Psoas muscle (tissue), 8 donors: Measurements from ENCODE around the gene SLC5A5. TPM values are rescaled to one million over a fixed set of nuclear protein-coding genes. Genes with fewer than 3 reads are reported as not detected.
"Not testable (repeated sequence)": the region's sequence is repeated elsewhere in the genome, so short reads cannot be mapped to it uniquely, and the experiment has no call there.

Experiments
- ATAC-seq, 4 donors: fragments of 200-7000 bp; cut with Tn5 transposase; one replicate each; pipeline ENCODE4 v1.9.1; 2020; ENCODE audit warnings: moderate library complexity in 3 of 4, mild to moderate bottlenecking in 2 of 4
- DNase-seq, 2 donors: peaks; one replicate each; pipeline ENCODE4 v3.0.0-alpha.2; 2020
- H3K27ac ChIP-seq: fragments of 200-600 bp; one replicate; pipeline ENCODE4 v1.8.0; 2022
- H3K27me3 ChIP-seq, 3 donors: fragments of 200-600 bp in 1 of 3; one replicate each; pipeline versions ENCODE4 v1.6.1 to v1.8.0; 2013 to 2022; ENCODE audit warnings: low read length in 2 of 3, mild to moderate bottlenecking in 2 of 3, moderate library complexity in 1 of 3; ENCODE audit not compliant: insufficient read depth in 3 of 3
- H3K36me3 ChIP-seq, 2 donors: fragments of 200-600 bp in 1 of 2; one replicate each; pipeline versions ENCODE4 v1.6.1 to v1.8.0; 2013 to 2022; ENCODE audit warnings: low read depth in 1 of 2, mild to moderate bottlenecking in 1 of 2, moderate library complexity in 1 of 2; ENCODE audit not compliant: insufficient read depth in 1 of 2
- H3K4me1 ChIP-seq: fragments of 200-600 bp; one replicate; pipeline ENCODE4 v1.8.0; 2022
- H3K4me3 ChIP-seq: fragments of 200-600 bp; one replicate; pipeline ENCODE4 v1.8.0; 2022; ENCODE audit warnings: mild to moderate bottlenecking
- H3K9me3 ChIP-seq: fragments of 200-600 bp; one replicate; pipeline ENCODE4 v1.8.0; 2022
- CTCF ChIP-seq: fragments of 200-600 bp; IDR thresholded peaks from one replicate; pipeline ENCODE4 v1.8.0; 2022; ENCODE audit warnings: antibody characterized with exemption
- WGBS, 3 donors: extraction: QIAGEN DNeasy Blood & Tissue Kit; methylation state at CpG; one replicate each; pipeline versions ENCODE4 v1.1.6 to v1.1.7; 2013; 5-methylcytosine and 5-hydroxymethylcytosine counted together
- intact Hi-C, 2 donors: fragments of 100-400 bp; cut with DNase I; formaldehyde crosslinking; loops; one replicate each; pipeline versions ENCODE4 v1.11.0 to v1.14.2; 2022
- polyA plus RNA-seq, 3 donors: library from polyadenylated mRNA; stranded (reverse); fragments of 200-250 nt; gene quantifications; one replicate each; pipeline ENCODE4 v1.2.3, GENCODE V29; 2013
- total RNA-seq, 4 donors: library from RNA; stranded (reverse); fragmentation: NEBNext Ultra II Directional in 2 of 4; extraction: Animal tissue kit (Norgen Biotek cat#: 25700) in 2 of 4; gene quantifications; one replicate each; pipeline versions ENCODE4 v1.2.1 to v1.2.4, GENCODE V29; 2021 to 2023
- donor health status: healthy with polysubstance abuse.
- donor health status: DM: no; HTN: no; CAD: no; lungs with moderate emphysema.
- donor health status: Bipolar disorder and iron deficiency.
- donor health status: healthy.
- donor health status: DM: yes; HTN: yes; CAD: no.
- donor health status: DM: no; HTN: no; CAD: no.
- donor health status: DM: no; HTN: no; CAD: no.
- donor health status: DM: yes; HTN: yes; CAD: no.

SLC5A5 gene
- total and polyA plus RNA-seq, 7 donors: not detected

DNA sequence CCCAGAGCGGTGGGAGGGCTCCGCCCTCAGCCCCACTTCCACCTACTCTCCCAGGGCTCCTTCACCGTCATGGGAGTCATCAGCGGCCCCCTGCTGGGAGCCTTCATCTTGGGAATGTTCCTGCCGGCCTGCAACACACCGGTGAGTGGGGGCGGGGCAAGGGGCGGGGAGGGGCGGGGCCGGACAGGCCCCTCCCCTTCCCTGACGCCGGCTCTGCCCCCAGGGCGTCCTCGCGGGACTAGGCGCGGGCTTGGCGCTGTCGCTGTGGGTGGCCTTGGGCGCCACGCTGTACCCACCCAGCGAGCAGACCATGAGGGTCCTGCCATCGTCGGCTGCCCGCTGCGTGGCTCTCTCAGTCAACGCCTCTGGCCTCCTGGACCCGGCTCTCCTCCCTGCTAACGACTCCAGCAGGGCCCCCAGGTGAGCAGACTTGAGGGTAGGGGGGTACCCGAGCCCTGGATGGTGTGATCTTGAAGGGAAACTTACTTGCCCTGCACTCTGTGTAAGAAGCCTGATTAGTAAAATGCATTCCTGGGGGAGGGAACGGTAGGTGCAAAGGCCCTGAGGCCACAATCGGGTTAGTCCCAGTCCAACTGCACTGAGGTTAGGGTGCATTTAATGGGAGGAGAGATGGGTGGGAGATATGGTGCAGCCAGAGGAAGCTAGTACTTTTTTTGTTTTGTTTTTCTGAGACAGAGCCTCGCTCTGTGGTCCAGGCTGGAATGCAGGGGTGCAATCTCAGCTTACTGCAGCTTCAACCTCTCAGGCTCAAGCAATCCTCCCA lies 12.1 kb downstream of the SLC5A5 start:
- no peaks in the 10 kb centered on the region for H3K27me3 ChIP-seq
- intact Hi-C loops: no loop called here
- no peak for DNase-seq
- no peak overlapping the region for H3K27ac ChIP-seq
- WGBS, 3 donors: 66 to 71% (median 67%) methylated on average over 25 to 33 of the region's 33 CpGs
- H3K4me3 ChIP-seq: no peak overlapping the region
- no peaks in the 10 kb centered on the region for H3K9me3 ChIP-seq
- ATAC-seq: no peak
- H3K36me3 ChIP-seq: no peaks in the 10 kb centered on the region
- no peak for TF ChIP-seq CTCF
- no peaks in the 10 kb centered on the region for H3K4me1 ChIP-seq

DNA sequence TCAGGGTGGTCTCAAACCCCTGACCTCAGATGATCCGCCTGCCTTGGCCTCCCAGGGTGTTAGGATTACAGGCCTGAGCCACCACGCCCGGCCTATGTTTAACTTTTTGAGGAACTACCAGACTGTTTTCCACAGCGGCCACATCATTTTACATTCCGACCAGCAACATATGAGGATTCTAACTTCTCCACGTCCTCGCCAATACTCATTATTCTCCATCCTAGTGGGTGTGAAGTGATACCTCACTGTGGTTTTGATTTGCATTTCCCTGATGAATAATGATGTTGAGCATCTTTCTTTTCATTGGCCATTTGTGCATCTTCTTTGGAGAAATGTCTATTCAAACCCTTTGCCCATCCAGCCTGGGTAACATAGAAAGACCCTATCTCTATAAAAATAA lies 14.8 kb downstream of the SLC5A5 start:
- WGBS, 3 donors: 75 to 77% (median 75%) methylated on average over 7 of the region's 7 CpGs
- ATAC-seq (no peak), DNase-seq (no peak)
- Histone ChIP-seq H3K36me3 (no peaks in the 10 kb centered on the region), H3K27ac (no peak overlapping the region), H3K9me3 (no peaks in the 10 kb centered on the region), H3K27me3 (peaks cover 0 to 9% (median 3%) of the 10 kb centered on the region in 3 donors), H3K4me1 (no peaks in the 10 kb centered on the region), H3K4me3 (no peak overlapping the region)
- intact Hi-C loops: no loop called here
- TF ChIP-seq CTCF: no peak

DNA sequence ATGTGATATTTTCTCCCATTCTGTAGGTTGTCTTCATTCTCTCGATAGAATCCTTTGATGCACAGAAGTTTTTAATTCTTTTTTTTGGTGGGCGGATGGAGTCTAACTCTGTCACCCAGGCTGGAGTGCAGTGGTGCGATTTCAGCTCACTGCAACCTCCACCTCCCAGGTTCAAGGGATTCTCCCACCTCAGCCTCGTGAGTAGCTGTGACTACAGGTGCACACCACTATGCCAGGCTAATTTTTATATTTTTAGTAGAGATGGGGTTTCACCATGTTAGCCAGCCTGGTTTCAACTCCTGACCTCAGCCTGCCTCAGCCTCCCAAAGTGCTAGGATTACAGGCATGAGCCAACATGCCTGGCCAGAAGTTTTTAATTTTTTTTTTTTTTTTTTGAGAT lies 15.5 kb downstream of the SLC5A5 start:
- DNase-seq, intact Hi-C loops, H3K36me3 ChIP-seq, H3K27ac ChIP-seq, H3K4me3 ChIP-seq, H3K4me1 ChIP-seq, H3K9me3 ChIP-seq, ATAC-seq: not testable (repeated sequence)
- 72 to 74% (median 74%) methylated on average over 4 of the region's 4 CpGs for WGBS, 3 donors
- H3K27me3 ChIP-seq: peaks cover 0 to 15% (median 3%) of the 10 kb centered on the region in 3 donors

- no peak for ATAC-seq
- Histone ChIP-seq H3K4me1 (no peaks in the 10 kb centered on the region), H3K27ac (no peak overlapping the region), H3K36me3 (no peaks in the 10 kb centered on the region), H3K4me3 (no peak overlapping the region), H3K27me3 (peaks cover 0 to 18% (median 5%) of the 10 kb centered on the region in 3 donors), H3K9me3 (no peaks in the 10 kb centered on the region)
- 79 to 89% (median 84%) methylated on average over 7 of the region's 7 CpGs for whole genome bisulfite sequencing, 3 donors
- DNase-seq: no peak
- intact Hi-C loops: no loop called here
- no peak for TF ChIP-seq CTCF
Measured at GRCh38 chr19:17888260-17888659, 16.5 kb downstream of the SLC5A5 start.

DNA sequence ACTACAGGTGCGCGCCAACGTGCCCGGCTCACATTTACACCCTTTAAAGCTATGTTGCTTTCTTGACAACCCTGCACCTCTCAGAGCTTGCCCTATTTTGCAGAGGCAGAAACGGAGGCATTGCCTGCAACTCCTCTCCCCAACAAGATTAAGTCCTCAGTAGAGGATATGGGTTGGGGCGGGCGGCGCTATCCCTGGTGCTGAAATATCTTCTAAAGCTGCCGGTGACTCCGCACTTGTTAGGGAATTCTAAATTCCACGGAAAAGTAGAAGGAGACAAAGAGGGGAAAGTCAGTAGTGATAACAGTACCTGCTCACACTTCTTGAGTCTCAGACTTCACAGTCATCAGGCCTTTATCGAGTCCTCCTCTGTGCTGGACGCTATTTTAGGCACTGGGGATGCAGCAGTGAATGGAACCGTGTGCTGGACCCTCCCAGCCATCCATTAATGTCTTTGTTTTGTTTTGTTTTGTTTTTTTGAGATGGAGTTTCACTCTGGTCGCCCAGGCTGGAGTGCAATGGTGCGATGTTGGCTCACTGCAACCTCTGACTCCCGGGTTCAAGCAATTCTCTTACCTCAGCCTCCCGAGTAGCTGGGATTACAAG lies 18.0 kb downstream of the SLC5A5 start:
- Histone ChIP-seq H3K9me3 (no peaks in the 10 kb centered on the region), H3K36me3 (no peaks in the 10 kb centered on the region), H3K4me1 (no peaks in the 10 kb centered on the region), H3K4me3 (no peak overlapping the region), H3K27ac (no peak overlapping the region), H3K27me3 (peaks cover 0 to 24% (median 8%) of the 10 kb centered on the region in 3 donors)
- intact Hi-C loops: no loop called here
- DNase-seq (no peak), ATAC-seq (no peak)
- no peak for TF ChIP-seq CTCF
- WGBS, 3 donors: 22 to 24% (median 23%) methylated on average over 18 of the region's 18 CpGs
